Bronchial epithelial cell (primary cell): ENCODE measurements around the gene TRIM52. TPM values are rescaled to one million over a fixed set of nuclear protein-coding genes. Genes with fewer than 3 reads are reported as not detected.

Source experiments
- DNase-seq: peaks from one replicate; pipeline ENCODE4 v3.0.0-alpha.2; 2010; ENCODE audit warnings: low read depth
- FAIRE-seq: peaks from 2 replicates; lab custom pipeline; 2011; peaks lifted over from hg19 to GRCh38; lab: Jason Lieb, UNC
- H3K27me3 ChIP-seq: 2 replicates; pipeline ENCODE4 v1.5.1; 2011; ENCODE audit warnings: low read length; ENCODE audit not compliant: control insufficient read depth, insufficient read depth
- H3K36me3 ChIP-seq: 2 replicates; pipeline ENCODE4 v1.5.1; 2011; ENCODE audit warnings: low read length; ENCODE audit not compliant: control insufficient read depth, insufficient read depth
- H3K4me3 ChIP-seq: 2 replicates; pipeline ENCODE4 v1.5.1; 2011; ENCODE audit warnings: mild to moderate bottlenecking, low read depth, low read length, control low read depth
- total RNA-seq: library from RNA; depleted of rRNA; stranded (reverse); fragments of >200 nt; gene quantifications from 2 replicates; pipeline ENCODE4 v1.2.1, GENCODE V29; 2014
- TF ChIP-seq, protein P1 (sequence below): IDR thresholded peaks from 2 replicates; pipeline ENCODE4 v1.5.1; 2011; ENCODE audit warnings: mild to moderate bottlenecking, moderate library complexity, low read length, control low read depth, inconsistent platforms; ENCODE audit not compliant: insufficient read depth, severe bottlenecking

TRIM52 gene
- total RNA-seq, 1 donor from 2014 or later = 1.3 TPM

DNA sequence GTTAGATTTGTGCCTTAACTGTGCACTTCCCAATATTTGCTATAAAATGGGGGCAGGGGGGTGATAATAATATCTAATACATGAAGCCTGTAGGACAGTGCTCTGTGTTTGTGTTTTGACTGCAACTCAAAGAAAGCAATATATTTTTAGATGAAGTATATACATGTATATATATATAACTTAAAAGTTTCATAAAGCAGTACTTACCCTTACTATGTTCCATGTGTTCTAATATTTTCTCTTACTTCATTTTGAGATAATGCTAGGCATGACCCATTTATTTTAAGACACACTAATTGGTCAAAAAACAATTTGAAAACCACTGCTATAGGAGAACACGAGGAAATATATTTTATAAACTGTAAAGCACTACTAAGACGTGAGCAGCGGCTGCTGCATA lies 2.4 kb downstream of the TRIM52 start:
- DNase-seq (no peak), FAIRE-seq (no peak)
- H3K4me3 ChIP-seq = peak overlapping the region; percentile 74
- no peaks in the 10 kb centered on the region for H3K27me3 ChIP-seq
- TF ChIP-seq, protein P1, sequence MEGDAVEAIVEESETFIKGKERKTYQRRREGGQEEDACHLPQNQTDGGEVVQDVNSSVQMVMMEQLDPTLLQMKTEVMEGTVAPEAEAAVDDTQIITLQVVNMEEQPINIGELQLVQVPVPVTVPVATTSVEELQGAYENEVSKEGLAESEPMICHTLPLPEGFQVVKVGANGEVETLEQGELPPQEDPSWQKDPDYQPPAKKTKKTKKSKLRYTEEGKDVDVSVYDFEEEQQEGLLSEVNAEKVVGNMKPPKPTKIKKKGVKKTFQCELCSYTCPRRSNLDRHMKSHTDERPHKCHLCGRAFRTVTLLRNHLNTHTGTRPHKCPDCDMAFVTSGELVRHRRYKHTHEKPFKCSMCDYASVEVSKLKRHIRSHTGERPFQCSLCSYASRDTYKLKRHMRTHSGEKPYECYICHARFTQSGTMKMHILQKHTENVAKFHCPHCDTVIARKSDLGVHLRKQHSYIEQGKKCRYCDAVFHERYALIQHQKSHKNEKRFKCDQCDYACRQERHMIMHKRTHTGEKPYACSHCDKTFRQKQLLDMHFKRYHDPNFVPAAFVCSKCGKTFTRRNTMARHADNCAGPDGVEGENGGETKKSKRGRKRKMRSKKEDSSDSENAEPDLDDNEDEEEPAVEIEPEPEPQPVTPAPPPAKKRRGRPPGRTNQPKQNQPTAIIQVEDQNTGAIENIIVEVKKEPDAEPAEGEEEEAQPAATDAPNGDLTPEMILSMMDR = no peak
- H3K36me3 ChIP-seq = peaks cover 4% of the 10 kb centered on the region

DNA sequence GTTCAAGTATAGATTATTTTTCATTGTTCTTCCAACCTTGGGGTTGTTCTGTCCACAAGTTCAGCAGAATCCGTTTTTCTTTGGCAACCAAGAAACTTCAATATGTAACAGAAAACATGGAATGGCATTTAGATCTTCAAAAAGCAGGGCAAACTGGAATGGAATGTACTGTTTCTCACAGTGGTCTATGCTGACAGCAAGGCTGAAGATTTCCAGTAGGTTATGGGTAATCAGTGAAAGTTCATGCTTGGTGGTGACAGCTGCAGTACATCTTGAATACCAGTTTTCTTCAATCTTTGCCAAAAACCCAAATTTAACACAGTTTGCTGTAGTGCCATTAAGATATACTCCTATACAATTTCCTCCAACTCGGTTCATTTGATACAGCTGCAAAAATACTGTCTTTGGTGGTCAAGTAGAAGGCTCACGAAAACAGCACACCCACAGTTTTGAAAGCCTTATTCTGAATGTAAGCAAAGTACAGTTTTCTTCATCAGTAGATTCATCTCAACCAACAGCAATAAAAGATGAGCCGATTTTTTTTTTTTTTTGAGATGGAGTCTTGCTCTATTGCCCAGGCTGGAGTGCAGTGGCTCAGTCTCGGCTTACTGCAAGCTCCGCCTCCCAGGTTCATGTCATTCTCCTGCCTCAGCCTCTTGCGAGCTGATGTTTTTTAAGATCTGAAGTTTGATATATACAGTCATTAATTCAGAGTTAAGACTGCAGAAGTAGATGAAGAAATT lies 4.9 kb downstream of the TRIM52 start:
- H3K36me3 ChIP-seq = peaks cover 5% of the 10 kb centered on the region
- H3K4me3 ChIP-seq = no peak overlapping the region
- no peak for FAIRE-seq
- H3K27me3 ChIP-seq = no peaks in the 10 kb centered on the region
- DNase-seq = no peak
- TF ChIP-seq, protein P1 = no peak

DNA sequence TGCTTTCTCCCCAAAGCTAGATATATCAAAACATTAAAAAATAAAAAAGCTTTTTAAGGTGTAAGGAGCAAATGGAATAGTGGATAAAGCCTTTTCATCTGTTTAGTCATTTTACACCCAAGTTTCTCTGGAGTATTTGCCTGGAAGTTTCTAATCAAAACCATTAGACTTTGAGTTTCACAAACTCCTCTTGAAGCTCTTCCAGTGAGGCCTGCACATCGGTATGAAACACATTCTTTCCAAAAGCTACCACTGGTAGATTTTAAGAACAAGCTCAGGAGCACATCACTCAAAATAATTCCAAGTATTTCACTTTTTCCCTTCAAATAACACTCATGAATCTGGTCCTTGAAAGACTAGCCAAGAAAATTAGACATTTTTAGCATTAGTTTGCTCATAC lies 5.7 kb downstream of the TRIM52 start:
- Histone ChIP-seq H3K4me3 (no peak overlapping the region), H3K27me3 (no peaks in the 10 kb centered on the region), H3K36me3 (peaks cover 6% of the 10 kb centered on the region)
- DNase-seq = no peak
- TF ChIP-seq, protein P1 = no peak
- FAIRE-seq = no peak

DNA sequence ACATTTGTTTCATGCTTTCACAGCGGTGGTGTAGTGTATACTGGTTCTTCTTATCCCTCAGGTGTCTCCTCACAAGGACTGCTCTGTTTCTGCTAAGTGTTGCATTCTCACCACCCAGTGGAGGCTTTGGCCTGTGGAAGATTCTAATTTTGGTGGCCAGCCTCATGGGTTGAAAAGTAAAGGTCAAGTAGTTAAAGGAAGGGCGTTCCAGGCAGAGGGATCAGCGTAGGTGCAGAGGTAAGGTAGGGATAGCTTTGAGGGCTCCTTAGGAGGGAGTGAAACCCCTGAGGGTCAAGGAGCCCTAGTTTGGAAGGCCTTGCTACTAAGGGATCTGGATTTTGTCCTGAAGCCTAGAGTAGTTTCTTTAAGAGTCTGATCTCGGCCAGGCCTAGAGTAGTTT lies 12.7 kb downstream of the TRIM52 start:
- DNase-seq (no peak), FAIRE-seq (no peak)
- Histone ChIP-seq H3K36me3 (peaks cover 3% of the 10 kb centered on the region), H3K4me3 (peak overlapping the region; percentile 71), H3K27me3 (no peaks in the 10 kb centered on the region)
- TF ChIP-seq, protein P1 = no peak

DNA sequence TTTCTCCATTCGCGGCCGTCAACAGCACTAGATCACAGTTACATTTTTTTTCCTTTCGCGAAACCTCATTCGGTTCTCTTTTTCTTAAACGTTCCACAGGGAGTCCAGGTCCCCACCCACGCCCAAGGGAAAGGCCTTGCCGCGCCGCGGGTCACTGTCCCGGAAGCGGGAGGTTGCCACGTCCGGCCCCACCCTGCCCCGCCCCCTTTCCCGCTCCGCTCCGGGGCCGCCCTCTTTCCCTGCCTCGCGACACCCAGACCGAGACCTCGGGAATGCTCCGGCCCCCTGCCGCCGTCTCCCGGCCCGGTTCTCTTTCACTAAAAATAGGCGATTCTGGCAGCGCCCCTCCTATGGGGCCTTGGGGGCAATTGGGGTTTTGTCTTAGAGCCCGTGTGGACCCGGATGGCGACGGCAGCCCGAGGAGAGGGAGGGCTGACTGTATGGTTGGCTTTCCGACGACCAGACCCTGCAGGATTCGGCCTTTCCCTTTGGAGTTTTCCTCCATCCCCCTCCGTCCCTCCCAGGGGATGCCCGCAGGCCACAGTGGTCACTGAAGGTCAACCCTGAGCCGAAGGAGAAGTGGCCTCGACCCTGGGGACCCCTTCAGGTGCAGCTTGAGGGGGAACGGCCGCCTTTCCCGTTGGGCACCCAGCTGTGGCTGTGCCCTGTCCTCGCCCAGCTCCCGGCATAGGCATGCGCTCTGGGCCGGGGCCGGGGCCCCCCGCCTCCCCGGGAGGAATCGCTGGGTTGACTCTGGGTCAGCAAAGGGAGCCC lies 14.5 kb downstream of the TRIM52 start:
- FAIRE-seq = no peak

More for the DNA sequence above, 14.5 kb downstream of the TRIM52 start:
- peak; percentile 64 for DNase-seq
- Histone ChIP-seq H3K27me3 (no peaks in the 10 kb centered on the region), H3K4me3 (peak overlapping the region; percentile 71), H3K36me3 (peaks cover 7% of the 10 kb centered on the region)
- TF ChIP-seq, protein P1 = no peak
